Esophagus squamous epithelium (tissue), 5 donors: Measurements from ENCODE around the gene PIPOX. TPM values are rescaled to one million over a fixed set of nuclear protein-coding genes. Genes with fewer than 3 reads are reported as not detected.

Experiments used
- DNase-seq: peaks from one replicate; lab custom pipeline; 2025; lab: John Stamatoyannopoulos, UW
- H3K27ac ChIP-seq, 4 donors: fragments of 200-600 bp; sonication (generic); one replicate each; pipeline ENCODE4 v1.5.1; 2016 to 2019; ENCODE audit warnings: mild to moderate bottlenecking in 1 of 4
- H3K27me3 ChIP-seq, 4 donors: fragments of 200-600 bp; sonication (generic); 1 replicate in 3 of 4; 2 replicates in 1 of 4; pipeline versions ENCODE4 v1.5.1 to v1.6.0; 2017 to 2021; ENCODE audit warnings: antibody characterized with exemption in 1 of 4
- H3K36me3 ChIP-seq, 3 donors: fragments of 200-600 bp; sonication (generic); one replicate each; pipeline ENCODE4 v1.5.1; 2016 to 2019
- H3K4me1 ChIP-seq, 3 donors: fragments of 200-600 bp; sonication (generic); one replicate each; pipeline ENCODE4 v1.5.1; 2017 to 2019
- H3K4me3 ChIP-seq, 4 donors: fragments of 200-600 bp; sonication (generic); 1 replicate in 3 of 4; 2 replicates in 1 of 4; pipeline ENCODE4 v1.5.1; 2016 to 2019; ENCODE audit warnings: mild to moderate bottlenecking in 2 of 4, moderate library complexity in 1 of 4
- H3K9me3 ChIP-seq, 3 donors: fragments of 200-600 bp; sonication (generic); one replicate each; pipeline ENCODE4 v1.5.1; 2016 to 2019
- POLR2A ChIP-seq, 4 donors: fragments of 450-650 bp; IDR thresholded peaks; one replicate each; pipeline ENCODE4 v1.6.1; 2017; ENCODE audit warnings: antibody characterized with exemption in 4 of 4, mild to moderate bottlenecking in 4 of 4, moderate library complexity in 3 of 4
- WGBS, 2 donors: methylation state at CpG; one replicate each; pipeline ENCODE4 v1.1.5; 2018; 5-methylcytosine and 5-hydroxymethylcytosine counted together
- intact Hi-C: fragments of 100-400 bp; cut with DNase I; formaldehyde crosslinking; loops from one replicate; pipeline ENCODE4 v1.15.0; 2022
- total RNA-seq, 4 donors: library from RNA; depleted of rRNA; stranded (reverse); fragments of >200 nt; gene quantifications; one replicate each; pipeline ENCODE4 v1.1.0, GENCODE V29; 2016
- TF ChIP-seq, protein P1 (sequence below), 6 experiments: fragments of 450-650 bp in 4 of 6; fragments of 200-600 bp in 2 of 6; sonication (generic) in 2 of 6; IDR thresholded peaks; one replicate each; pipeline ENCODE4 v1.5.1; 2016 to 2019; ENCODE audit warnings: antibody characterized with exemption in 6 of 6, mild to moderate bottlenecking in 4 of 6, moderate library complexity in 4 of 6
- donor health status: DM: yes; HTN: yes; CAD: no.

PIPOX gene
- total RNA-seq, 4 donors from 2014 or later = 1.3 to 4.2 TPM; not detected in 2

DNA sequence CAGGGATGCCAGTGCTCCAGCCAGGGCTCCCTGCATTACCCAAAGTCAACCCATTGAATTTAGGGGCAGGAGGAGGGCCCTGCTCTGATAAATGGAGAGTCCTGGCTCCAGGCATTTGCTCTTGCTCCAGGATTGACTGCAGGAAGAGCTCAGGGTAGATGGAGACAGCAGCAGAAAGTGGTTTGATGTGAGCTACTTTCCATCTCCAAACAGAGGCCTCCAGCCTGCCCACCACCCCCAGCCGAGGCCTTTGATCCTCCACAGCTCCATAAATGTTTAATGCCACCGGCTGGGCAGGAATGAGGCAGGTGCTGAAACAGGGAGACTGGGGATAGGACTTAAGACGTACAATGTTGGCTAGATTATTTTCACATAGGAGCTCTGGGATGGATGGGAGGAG is 32.8 kb upstream of the PIPOX start:
- Histone ChIP-seq H3K36me3 (no peaks in the 10 kb centered on the region), H3K4me1 (peaks cover 0 to 13% (median 10%) of the 10 kb centered on the region in 3 donors), H3K27me3 (peaks cover 4 to 68% (median 9%) of the 10 kb centered on the region in 4 donors), H3K27ac (no peak overlapping the region), H3K9me3 (no peaks in the 10 kb centered on the region), H3K4me3 (no peak overlapping the region)
- no peak for DNase-seq
- TF ChIP-seq, protein P1, sequence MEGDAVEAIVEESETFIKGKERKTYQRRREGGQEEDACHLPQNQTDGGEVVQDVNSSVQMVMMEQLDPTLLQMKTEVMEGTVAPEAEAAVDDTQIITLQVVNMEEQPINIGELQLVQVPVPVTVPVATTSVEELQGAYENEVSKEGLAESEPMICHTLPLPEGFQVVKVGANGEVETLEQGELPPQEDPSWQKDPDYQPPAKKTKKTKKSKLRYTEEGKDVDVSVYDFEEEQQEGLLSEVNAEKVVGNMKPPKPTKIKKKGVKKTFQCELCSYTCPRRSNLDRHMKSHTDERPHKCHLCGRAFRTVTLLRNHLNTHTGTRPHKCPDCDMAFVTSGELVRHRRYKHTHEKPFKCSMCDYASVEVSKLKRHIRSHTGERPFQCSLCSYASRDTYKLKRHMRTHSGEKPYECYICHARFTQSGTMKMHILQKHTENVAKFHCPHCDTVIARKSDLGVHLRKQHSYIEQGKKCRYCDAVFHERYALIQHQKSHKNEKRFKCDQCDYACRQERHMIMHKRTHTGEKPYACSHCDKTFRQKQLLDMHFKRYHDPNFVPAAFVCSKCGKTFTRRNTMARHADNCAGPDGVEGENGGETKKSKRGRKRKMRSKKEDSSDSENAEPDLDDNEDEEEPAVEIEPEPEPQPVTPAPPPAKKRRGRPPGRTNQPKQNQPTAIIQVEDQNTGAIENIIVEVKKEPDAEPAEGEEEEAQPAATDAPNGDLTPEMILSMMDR (IDR thresholded peaks at IDR 0.05) = no peak
- no peak for TF ChIP-seq POLR2A (IDR thresholded peaks at IDR 0.05)
- intact Hi-C loops = no loop called here
- WGBS, 2 donors = 25 to 64% methylated on average over 1 to 3 of the region's 3 CpGs

DNA sequence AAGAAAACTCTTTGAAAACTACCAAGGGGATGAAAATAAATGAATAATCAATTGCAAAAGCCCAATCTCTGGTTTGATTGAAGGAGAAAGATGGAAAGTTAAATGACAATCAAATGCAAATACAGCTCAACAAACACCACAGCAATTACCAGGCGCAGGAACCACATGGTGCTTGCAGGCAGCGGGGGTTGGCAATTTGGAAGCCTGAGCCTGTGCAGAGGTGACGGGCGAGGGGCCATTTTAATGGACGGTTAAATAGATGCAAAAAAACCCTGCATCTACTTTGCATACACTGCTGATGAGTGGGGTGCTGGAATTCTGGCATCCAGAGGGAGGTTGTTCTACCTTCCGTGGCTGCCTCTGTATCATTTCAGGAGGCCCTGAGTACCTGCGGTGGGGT is 32.4 kb upstream of the PIPOX start:
- H3K27ac ChIP-seq = no peak overlapping the region
- WGBS, 2 donors = 61 to 73% methylated on average over 7 of the region's 7 CpGs
- H3K36me3 ChIP-seq = no peaks in the 10 kb centered on the region
- no peak overlapping the region for H3K4me3 ChIP-seq
- H3K27me3 ChIP-seq = peaks cover 4 to 68% (median 7%) of the 10 kb centered on the region in 4 donors
- intact Hi-C loops = no loop called here
- peaks cover 0 to 8% (median 6%) of the 10 kb centered on the region in 3 donors for H3K4me1 ChIP-seq
- TF ChIP-seq, protein P1 (IDR thresholded peaks at IDR 0.05) = no peak
- TF ChIP-seq POLR2A (IDR thresholded peaks at IDR 0.05) = no peak
- DNase-seq = no peak
- no peaks in the 10 kb centered on the region for H3K9me3 ChIP-seq

DNA sequence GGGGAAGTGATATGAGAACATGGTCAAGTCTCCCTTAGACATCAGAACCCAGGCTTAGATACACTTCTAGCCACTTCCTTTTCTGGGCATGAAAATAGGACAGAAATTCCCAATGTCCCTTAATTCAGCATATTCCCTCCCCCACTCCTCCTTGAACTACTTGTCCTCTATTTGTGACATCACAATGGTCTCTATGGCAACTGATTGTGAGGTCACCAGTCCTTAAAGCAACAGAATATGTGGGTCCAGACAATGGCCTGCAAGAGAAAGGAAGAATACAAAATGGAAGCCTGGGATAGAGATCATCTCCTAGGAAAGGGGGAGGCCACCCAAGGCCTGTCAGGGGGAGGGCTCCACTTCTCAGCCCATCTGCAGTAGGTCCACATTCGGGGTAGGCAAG is 30.4 kb upstream of the PIPOX start:
- no peaks in the 10 kb centered on the region for H3K36me3 ChIP-seq
- H3K27me3 ChIP-seq = peaks cover 0 to 67% (median under 1%) of the 10 kb centered on the region in 4 donors
- H3K9me3 ChIP-seq = no peaks in the 10 kb centered on the region
- 61 to 80% methylated on average over 1 of the region's 1 CpG for WGBS, 2 donors
- intact Hi-C loops = no loop called here
- no peaks in the 10 kb centered on the region for H3K4me1 ChIP-seq
- TF ChIP-seq, protein P1 (IDR thresholded peaks at IDR 0.05) = no peak
- no peak for TF ChIP-seq POLR2A (IDR thresholded peaks at IDR 0.05)
- no peak overlapping the region for H3K4me3 ChIP-seq
- H3K27ac ChIP-seq = no peak overlapping the region
- no peak for DNase-seq

DNA sequence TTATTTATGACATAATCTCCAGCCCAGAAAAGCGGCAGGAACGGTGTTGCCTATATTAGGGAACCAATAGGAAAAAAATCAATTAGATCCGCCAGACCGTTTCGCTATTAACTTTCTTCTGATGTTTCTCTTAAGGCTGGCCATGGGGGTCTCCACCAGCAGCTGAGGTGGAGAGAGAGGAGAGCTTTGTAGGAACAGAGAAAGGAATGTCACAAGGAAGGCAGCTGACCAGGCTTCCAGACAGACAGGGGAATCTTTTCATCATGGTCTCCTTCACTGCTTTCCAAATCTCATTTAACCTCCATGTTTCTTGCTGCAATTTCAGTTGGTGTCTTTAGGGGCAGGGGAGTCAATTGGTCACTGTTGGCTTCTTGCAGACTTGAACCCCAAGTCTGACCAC is 28.2 kb upstream of the PIPOX start:
- WGBS, 2 donors = 69 to 70% methylated on average over 5 of the region's 5 CpGs
- H3K27ac ChIP-seq = no peak overlapping the region
- DNase-seq = no peak
- intact Hi-C loops = no loop called here
- no peaks in the 10 kb centered on the region for H3K9me3 ChIP-seq
- no peak overlapping the region for H3K4me3 ChIP-seq
- TF ChIP-seq, protein P1 (IDR thresholded peaks at IDR 0.05) = no peak
- TF ChIP-seq POLR2A (IDR thresholded peaks at IDR 0.05) = no peak
- peaks cover 0 to 67% (median 0%) of the 10 kb centered on the region in 4 donors for H3K27me3 ChIP-seq
- no peaks in the 10 kb centered on the region for H3K36me3 ChIP-seq
- peaks cover under 1 to 6% (median 1%) of the 10 kb centered on the region in 3 donors for H3K4me1 ChIP-seq

DNA sequence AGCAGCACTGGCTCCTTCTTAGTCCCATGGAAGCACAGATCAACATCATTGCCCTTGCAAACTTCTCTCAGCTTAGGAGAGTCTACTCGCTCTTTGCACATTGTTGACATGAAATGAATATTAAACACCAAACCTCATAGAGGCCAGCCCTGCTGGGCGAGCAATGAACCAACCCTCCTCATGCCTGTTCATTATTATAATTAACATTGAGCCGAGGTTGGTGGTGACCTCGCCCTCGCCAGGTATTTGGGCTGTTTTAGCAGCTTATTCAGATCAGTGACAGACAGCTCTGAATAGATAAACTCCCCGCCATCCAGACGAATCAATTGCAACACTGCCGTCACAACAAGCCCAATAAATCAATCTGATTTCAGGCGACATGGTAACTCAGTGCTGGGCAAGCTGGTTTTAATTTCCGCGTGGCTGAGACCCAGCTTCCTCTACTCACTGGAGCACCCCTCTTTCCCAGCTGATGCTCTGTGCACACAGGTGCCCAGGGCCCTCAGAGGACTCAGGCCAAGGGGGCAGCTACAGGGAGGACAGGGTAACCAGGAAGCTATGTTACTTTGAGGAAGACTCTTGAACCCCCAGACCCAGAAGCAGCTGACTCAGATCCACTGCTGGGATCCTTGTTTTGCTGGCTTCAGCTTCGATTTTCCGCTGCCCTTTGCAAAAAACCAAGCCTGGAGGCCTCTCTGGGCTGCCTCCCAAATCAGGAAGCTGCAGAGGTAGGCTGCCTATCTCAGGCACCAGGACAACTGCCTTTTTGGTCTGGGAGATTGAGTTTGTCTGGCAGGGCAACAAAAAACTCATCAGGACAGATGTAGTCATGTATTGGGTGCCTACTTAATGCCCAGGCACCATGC is 26.4 kb upstream of the PIPOX start:
- no peaks in the 10 kb centered on the region for H3K36me3 ChIP-seq
- no peaks in the 10 kb centered on the region for H3K9me3 ChIP-seq
- no peak for DNase-seq
- H3K27ac ChIP-seq = no peak overlapping the region
- peaks cover 0 to 71% (median 2%) of the 10 kb centered on the region in 4 donors for H3K27me3 ChIP-seq
- H3K4me1 ChIP-seq = peaks cover 5 to 15% (median 7%) of the 10 kb centered on the region in 3 donors
- intact Hi-C loops = no loop called here
- 40 to 51% methylated on average over 11 to 13 of the region's 13 CpGs for WGBS, 2 donors
- TF ChIP-seq, protein P1 (IDR thresholded peaks at IDR 0.05) = no peak
- no peak for TF ChIP-seq POLR2A (IDR thresholded peaks at IDR 0.05)
- H3K4me3 ChIP-seq = no peak overlapping the region
